Activated T-cell treated with anti-CD3 and anti-CD28 coated beads, Interleukin-2, amount 50 U/mL, for 4 hours (primary cell): ENCODE data around the gene ZFP57. TPM values are rescaled to one million over a fixed set of nuclear protein-coding genes. Genes with fewer than 3 reads are reported as not detected.
A peak's percentile ranks its signal among the peaks of the same experiment; 100 is the strongest.

Source experiments
- ATAC-seq, 2 donors: fragments of 200-7000 bp; cut with Tn5 transposase; one replicate each; pipeline ENCODE4 v1.10.0; 2021
- DNase-seq: peaks from one replicate; pipeline ENCODE4 v3.0.0-alpha.2; 2020
- H3K27me3 Mint-ChIP-seq: one replicate; pipeline ENCODE4 v1.8.0; 2021; ENCODE audit warnings: low read depth, mixed read lengths
- H3K36me3 Mint-ChIP-seq: one replicate; pipeline ENCODE4 v1.8.0; 2022; ENCODE audit warnings: mixed read lengths; ENCODE audit not compliant: insufficient read depth
- H3K4me1 Mint-ChIP-seq: one replicate; pipeline ENCODE4 v1.8.0; 2021; ENCODE audit warnings: low read depth, mixed read lengths
- H3K4me3 Mint-ChIP-seq: one replicate; pipeline ENCODE4 v1.8.0; 2021; ENCODE audit warnings: mild to moderate bottlenecking, moderate library complexity, mixed read lengths
- H3K9me3 Mint-ChIP-seq: one replicate; pipeline ENCODE4 v1.8.0; 2021; ENCODE audit warnings: mixed read lengths
- total RNA-seq, 3 donors: library from RNA; stranded (reverse); gene quantifications; one replicate each; pipeline ENCODE4 v1.2.1, GENCODE V29; 2021

Gene ZFP57
- total RNA-seq, result not detected

GRCh38 chr6:29680904-29681303 is at the start of gene ZFP57:
Gene ZFP57, minus strand, starts transcription at chr6:29681152. Its CDS starts 4,149 bp downstream, at chr6:29677003.
- Mint-ChIP-seq H3K9me3 (no peaks in the 10 kb centered on the region), H3K36me3 (no peaks in the 10 kb centered on the region), H3K4me3 (no peak within 1 kb of the TSS), H3K27me3 (no peaks in the 10 kb centered on the region), H3K4me1 (peaks cover 6% of the 10 kb centered on the region)
- no peak for DNase-seq
- ATAC-seq, result no peak

- Mint-ChIP-seq H3K9me3 (no peaks in the 10 kb centered on the region), H3K4me3 (no peak overlapping the region), H3K27me3 (no peaks in the 10 kb centered on the region), H3K4me1 (peaks cover 54% of the 10 kb centered on the region), H3K36me3 (peaks cover 25% of the 10 kb centered on the region)
- no peak for DNase-seq
- ATAC-seq, result no peak
Measured at GRCh38 chr6:29730575-29731126, 49.7 kb upstream of the ZFP57 start.

DNA sequence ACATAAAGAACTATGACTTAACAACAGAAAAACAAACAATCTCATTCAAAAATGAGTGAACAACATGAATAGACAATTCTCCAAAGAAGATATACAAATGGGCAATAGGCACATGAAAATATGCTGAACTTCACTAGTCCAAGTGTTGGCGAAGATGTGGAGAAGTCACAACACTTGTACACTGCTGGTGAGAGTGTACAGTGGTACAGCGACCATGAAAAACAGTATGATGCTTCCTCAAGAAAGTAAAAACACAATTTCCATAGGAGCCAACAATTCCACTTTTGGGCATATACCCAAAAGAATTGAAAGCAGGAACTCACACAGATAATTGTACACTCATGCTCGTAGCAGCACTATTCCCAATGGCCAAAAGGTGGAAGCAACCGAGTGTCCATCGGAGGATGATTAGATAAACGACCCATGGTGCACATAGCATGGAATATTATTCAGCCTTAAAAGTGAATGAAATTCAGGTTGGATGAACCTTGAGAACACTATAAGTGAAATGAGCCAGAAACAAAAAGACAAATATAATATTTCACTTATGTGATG is 48.9 kb upstream of the ZFP57 start:
- Mint-ChIP-seq H3K9me3 (no peaks in the 10 kb centered on the region), H3K4me3 (no peak overlapping the region), H3K4me1 (peaks cover 60% of the 10 kb centered on the region), H3K27me3 (no peaks in the 10 kb centered on the region), H3K36me3 (peaks cover 31% of the 10 kb centered on the region)
- DNase-seq, result no peak
- ATAC-seq, result no peak

- no peaks in the 10 kb centered on the region for H3K9me3 Mint-ChIP-seq
- H3K4me1 Mint-ChIP-seq, result peaks cover 66% of the 10 kb centered on the region
- DNase-seq (no peak), ATAC-seq (no peak)
- no peak overlapping the region for H3K4me3 Mint-ChIP-seq
- H3K27me3 Mint-ChIP-seq, result no peaks in the 10 kb centered on the region
- H3K36me3 Mint-ChIP-seq, result peaks cover 40% of the 10 kb centered on the region
Measured at GRCh38 chr6:29728875-29729270, 47.9 kb upstream of the ZFP57 start.

GRCh38 chr6:29728173-29728874 is 47.4 kb upstream of the ZFP57 start:
- Mint-ChIP-seq H3K4me3 (no peak overlapping the region), H3K36me3 (peaks cover 40% of the 10 kb centered on the region), H3K9me3 (no peaks in the 10 kb centered on the region), H3K27me3 (no peaks in the 10 kb centered on the region), H3K4me1 (peaks cover 66% of the 10 kb centered on the region)
- DNase-seq, result no peak
- ATAC-seq, result no peak

GRCh38 chr6:29727637-29728036 is 46.7 kb upstream of the ZFP57 start:
- DNase-seq (no peak), ATAC-seq (no peak)
- Mint-ChIP-seq H3K4me3 (peak overlapping the region; percentile 65), H3K36me3 (peaks cover 40% of the 10 kb centered on the region), H3K9me3 (no peaks in the 10 kb centered on the region), H3K4me1 (peaks cover 66% of the 10 kb centered on the region), H3K27me3 (no peaks in the 10 kb centered on the region)

DNA sequence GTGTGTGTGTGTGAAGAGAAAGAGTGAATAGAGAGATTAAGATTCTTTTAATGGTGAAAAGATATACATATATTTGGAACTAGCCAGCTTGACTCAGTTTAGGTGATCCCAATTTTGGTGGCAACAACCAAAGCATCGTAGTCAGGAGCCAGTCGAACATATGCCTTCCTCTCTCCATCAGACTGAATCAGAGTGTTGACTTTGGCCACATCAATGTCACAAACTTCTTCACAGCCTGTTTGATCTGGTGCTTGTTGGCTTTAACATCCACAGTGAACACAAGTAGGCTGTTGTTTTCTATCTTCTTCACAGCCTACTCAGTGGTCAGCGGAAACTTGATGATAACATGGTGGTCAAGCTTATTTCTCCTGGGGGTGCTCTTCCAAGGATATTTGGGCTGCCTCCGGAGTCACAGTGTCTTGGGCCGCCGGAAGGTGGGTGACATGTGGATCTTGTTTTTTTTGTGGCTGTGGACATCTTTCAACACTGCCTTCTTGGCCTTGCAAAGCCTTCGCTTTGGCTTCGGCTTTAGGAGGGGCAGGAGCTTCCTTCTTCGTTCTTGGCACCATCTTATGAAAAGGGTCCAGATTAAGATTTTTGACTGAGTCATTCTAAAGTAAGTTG is 45.7 kb upstream of the ZFP57 start:
- H3K27me3 Mint-ChIP-seq, result no peaks in the 10 kb centered on the region
- peaks cover 40% of the 10 kb centered on the region for H3K36me3 Mint-ChIP-seq
- H3K4me3 Mint-ChIP-seq, result peak overlapping the region; percentile 65
- ATAC-seq (no peak), DNase-seq (no peak)
- no peaks in the 10 kb centered on the region for H3K9me3 Mint-ChIP-seq
- H3K4me1 Mint-ChIP-seq, result peaks cover 74% of the 10 kb centered on the region

DNA sequence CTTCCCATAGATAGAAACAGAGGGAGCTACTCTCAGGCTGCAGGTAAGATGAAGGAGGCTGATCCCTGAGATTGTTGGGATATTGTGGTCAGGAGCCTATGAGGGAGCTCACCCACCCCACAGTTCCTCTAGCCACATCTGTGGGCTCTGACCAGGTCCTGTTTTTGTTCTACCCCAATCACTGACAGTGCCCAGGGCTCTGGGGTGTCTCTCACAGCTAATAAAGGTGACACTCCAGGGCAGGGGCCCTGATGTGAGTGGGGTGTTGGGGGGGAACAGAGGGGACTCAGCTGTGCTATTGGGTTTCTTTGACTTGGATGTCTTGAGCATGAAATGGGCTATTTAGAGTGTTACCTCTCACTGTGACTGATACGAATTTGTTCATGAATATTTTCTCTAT is 45.0 kb upstream of the ZFP57 start:
- Mint-ChIP-seq H3K4me1 (peaks cover 76% of the 10 kb centered on the region), H3K4me3 (peak overlapping the region; percentile 96), H3K9me3 (no peaks in the 10 kb centered on the region), H3K27me3 (no peaks in the 10 kb centered on the region), H3K36me3 (peaks cover 40% of the 10 kb centered on the region)
- DNase-seq, result no peak
- ATAC-seq, result no peak

GRCh38 chr6:29724937-29725869 is 44.3 kb upstream of the ZFP57 start:
- peaks cover 68% of the 10 kb centered on the region for H3K4me1 Mint-ChIP-seq
- ATAC-seq, result no peak
- peaks cover 40% of the 10 kb centered on the region for H3K36me3 Mint-ChIP-seq
- H3K9me3 Mint-ChIP-seq, result no peaks in the 10 kb centered on the region
- no peaks in the 10 kb centered on the region for H3K27me3 Mint-ChIP-seq
- DNase-seq, result no peak
- peak overlapping the region; percentile 96 for H3K4me3 Mint-ChIP-seq

DNA sequence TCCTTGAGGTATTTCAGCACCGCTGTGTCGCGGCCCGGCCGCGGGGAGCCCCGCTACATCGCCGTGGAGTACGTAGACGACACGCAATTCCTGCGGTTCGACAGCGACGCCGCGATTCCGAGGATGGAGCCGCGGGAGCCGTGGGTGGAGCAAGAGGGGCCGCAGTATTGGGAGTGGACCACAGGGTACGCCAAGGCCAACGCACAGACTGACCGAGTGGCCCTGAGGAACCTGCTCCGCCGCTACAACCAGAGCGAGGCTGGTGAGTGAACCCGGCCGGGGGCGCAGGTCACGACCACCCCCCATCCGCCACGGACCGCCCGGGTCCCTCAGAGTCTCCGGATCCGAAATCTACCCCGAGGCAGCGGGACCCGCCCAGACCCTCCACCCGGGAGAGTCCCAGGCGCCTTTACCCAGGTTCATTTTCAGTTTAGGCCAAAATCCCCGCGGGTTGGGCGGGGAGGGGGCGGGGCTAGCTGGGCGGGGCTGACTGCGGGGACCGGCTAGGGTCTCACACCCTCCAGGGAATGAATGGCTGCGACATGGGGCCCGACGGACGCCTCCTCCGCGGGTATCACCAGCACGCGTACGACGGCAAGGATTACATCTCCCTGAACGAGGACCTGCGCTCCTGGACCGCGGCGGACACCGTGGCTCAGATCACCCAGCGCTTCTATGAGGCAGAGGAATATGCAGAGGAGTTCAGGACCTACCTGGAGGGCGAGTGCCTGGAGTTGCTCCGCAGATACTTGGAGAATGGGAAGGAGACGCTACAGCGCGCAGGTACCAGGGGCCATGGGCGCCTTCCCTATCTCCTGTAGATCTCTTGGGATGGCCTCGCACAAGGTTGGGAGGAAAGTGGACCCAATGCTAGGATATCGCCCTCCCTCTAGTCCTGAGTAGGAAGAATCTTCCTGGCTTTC is 43.0 kb upstream of the ZFP57 start:
- Mint-ChIP-seq H3K9me3 (no peaks in the 10 kb centered on the region), H3K4me3 (peak overlapping the region; percentile 96), H3K27me3 (no peaks in the 10 kb centered on the region), H3K4me1 (peaks cover 59% of the 10 kb centered on the region), H3K36me3 (peaks cover 40% of the 10 kb centered on the region)
- peak; percentile 81 for DNase-seq
- ATAC-seq, result peak; percentile 67 to 70

- no peaks in the 10 kb centered on the region for H3K27me3 Mint-ChIP-seq
- H3K9me3 Mint-ChIP-seq, result no peaks in the 10 kb centered on the region
- DNase-seq (peak; percentile 78), ATAC-seq (peak; percentile 83)
- peak within 1 kb of the TSS; percentile 96 for H3K4me3 Mint-ChIP-seq
- H3K4me1 Mint-ChIP-seq, result peaks cover 53% of the 10 kb centered on the region
- peaks cover 39% of the 10 kb centered on the region for H3K36me3 Mint-ChIP-seq
Measured at GRCh38 chr6:29723262-29723665, 42.3 kb upstream of the ZFP57 start, which contains the start of gene HLA-F. Gene HLA-F, plus strand, starts transcription at chr6:29723434. Its CDS starts 30 bp downstream, at chr6:29723464.

DNA sequence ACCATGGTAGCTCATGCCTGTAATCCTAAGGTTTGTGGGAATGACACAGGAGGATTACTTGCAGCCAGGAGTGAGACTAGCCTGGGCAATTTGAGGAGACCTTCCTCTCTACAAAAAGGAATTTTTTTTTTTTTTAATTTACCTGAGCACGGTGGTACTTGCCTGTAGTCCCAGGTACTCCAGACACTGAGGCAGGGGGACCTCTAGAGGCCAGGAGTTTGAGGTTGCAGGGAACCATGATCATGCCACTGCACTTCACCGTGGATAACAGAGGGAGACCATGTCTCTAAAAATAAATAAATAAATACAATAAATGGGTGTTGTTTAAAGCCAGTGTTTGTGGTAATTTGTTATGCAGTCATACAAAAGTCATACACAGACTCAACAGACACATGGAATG is 39.9 kb upstream of the ZFP57 start:
- no peak for ATAC-seq
- H3K4me3 Mint-ChIP-seq, result no peak overlapping the region
- DNase-seq, result no peak
- no peaks in the 10 kb centered on the region for H3K9me3 Mint-ChIP-seq
- no peaks in the 10 kb centered on the region for H3K27me3 Mint-ChIP-seq
- H3K36me3 Mint-ChIP-seq, result peaks cover 17% of the 10 kb centered on the region
- peaks cover 29% of the 10 kb centered on the region for H3K4me1 Mint-ChIP-seq

DNA sequence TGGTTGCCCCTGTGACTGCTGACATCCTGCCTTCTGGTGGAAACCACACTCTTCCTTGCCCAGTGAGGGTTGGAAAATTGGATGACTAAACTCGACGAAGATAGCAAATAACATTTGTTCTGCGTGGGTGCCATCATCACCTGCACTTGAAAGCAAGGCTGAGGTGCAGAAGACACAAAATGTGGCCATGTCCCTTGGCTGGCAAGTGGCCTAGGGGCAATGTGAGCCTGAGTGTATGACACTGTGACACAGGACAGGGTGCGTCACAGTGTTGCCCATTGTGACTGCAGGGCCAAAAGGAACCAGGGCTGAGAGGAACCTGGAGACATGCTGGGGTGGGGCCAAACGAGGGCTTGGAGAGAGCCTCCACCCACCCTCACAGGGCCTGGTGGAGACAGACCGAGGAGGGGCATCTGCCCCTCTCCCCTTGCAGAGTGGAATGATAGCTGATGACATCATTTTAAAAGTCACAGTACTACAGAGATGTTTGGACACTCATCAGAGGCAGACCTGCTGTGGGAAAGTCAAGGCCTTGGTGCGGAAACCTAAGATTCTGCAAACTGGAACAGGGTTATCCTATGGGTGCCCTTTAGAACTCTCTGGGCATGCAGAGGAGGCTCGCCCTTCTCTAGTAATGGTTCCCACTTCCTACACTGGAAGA is 29.5 kb upstream of the ZFP57 start:
- Mint-ChIP-seq H3K4me1 (peaks cover 73% of the 10 kb centered on the region), H3K9me3 (no peaks in the 10 kb centered on the region), H3K4me3 (no peak overlapping the region), H3K36me3 (no peaks in the 10 kb centered on the region), H3K27me3 (no peaks in the 10 kb centered on the region)
- DNase-seq, result no peak
- no peak for ATAC-seq
